ENCODE results near the gene ABR.

- TF ChIP-seq CTCF (IDR thresholded peaks at IDR 0.05) (no peak), POLR2A (IDR thresholded peaks at IDR 0.05) (no peak)
Observed at GRCh38 chr17:1143573-1143972, 36.2 kb downstream of the ABR start.

Data from right lobe of liver (tissue), 4 donors.